ENCODE measurements around the gene LMLN.

- no peak for TF ChIP-seq CTCF (IDR thresholded peaks at IDR 0.05; ENCODE audit: low read depth, low read length, poor library complexity, severe bottlenecking)
- TF ChIP-seq EZH2phosphoT487 (IDR thresholded peaks at IDR 0.05; ENCODE audit: borderline replicate concordance, low read length) = no peak
Observed at GRCh38 chr3:197994736-197995135, 34.7 kb downstream of the LMLN start.

All from DOHH2 (cell line).